ENCODE data around the gene CCL7. TPM values are rescaled to one million over a fixed set of nuclear protein-coding genes. Genes with fewer than 3 reads are reported as not detected.

CCL7 gene
- total RNA-seq = not detected in 2 replicates
- 0.69 and 1.2 TPM in 2 replicates for polyA plus RNA-seq

DNA sequence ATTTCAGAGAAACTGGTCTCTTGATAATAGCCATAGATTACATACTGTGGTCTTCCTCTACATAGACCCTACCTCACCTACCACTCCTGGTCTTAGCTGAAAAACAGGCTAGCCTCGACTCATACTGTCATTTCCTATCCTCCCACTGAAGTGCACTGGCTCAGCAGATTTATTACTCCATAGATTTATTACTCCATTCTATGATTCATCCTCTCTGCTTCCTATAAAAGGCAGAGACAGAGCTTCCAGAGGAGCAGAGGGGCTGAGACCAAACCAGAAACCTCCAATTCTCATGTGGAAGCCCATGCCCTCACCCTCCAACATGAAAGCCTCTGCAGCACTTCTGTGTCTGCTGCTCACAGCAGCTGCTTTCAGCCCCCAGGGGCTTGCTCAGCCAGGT is at the start of gene CCL7:
Gene CCL7 (plus strand): TSS at position 253 of the 400 bp plus-strand sequence. CDS start 70 bp downstream, at position 323.
- 45% methylated on average over 1 of the region's 1 CpG for WGBS (ENCODE audit: low lambda C conversion rate, missing lambda C conversion rate)

DNA sequence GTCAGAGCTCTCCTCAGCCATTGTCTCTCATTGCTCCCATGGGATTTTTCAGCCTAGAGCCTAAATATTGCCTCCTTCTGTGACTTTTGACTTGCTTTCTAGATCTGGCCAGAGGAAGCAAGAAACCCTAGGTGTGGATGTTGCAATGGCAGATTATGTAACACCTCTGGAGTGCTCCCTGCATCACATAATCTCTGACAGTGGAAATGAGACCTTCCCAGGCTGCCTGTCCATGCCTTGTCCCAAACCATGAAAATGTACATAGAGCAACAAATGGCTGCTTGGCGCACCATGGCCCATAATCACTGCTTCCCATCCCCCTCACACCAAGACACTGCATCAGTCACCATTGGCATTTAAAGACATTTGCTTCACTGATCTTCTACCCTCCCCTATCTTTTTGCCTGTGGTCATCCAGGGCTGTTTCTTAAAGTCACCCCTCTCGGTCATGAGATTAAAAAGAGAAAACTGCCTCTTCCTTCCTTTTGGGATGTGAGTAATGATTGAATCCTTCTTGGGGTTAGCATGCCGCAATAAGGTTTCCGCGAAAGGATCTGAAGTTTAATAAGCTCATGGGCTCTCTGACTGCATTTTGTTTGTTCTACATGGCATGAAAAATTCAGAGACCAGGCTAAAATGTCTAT is 49.1 kb upstream of the CCL7 start:
- Histone ChIP-seq H3K9me2 (replicated peaks; ENCODE audit: insufficient read depth) (no peaks in the 10 kb centered on the region), H3K4me1 (ENCODE audit: insufficient read depth) (no peaks in the 10 kb centered on the region), H3K27me3 (peaks cover 3% of the 10 kb centered on the region), H3K4me3 (no peak overlapping the region), H3K36me3 (replicated peaks; ENCODE audit: insufficient read depth, low read depth) (no peaks in the 10 kb centered on the region), H4K20me1 (ENCODE audit: insufficient read depth, poor library complexity, severe bottlenecking) (no peaks in the 10 kb centered on the region), H2AFZ (no peak overlapping the region), H3K9me3 (ENCODE audit: low read depth) (no peaks in the 10 kb centered on the region), H3K27ac (no peak overlapping the region), H3K79me2 (no peaks in the 10 kb centered on the region), H3K4me2 (no peak overlapping the region)
- TF ChIP-seq, protein P1, sequence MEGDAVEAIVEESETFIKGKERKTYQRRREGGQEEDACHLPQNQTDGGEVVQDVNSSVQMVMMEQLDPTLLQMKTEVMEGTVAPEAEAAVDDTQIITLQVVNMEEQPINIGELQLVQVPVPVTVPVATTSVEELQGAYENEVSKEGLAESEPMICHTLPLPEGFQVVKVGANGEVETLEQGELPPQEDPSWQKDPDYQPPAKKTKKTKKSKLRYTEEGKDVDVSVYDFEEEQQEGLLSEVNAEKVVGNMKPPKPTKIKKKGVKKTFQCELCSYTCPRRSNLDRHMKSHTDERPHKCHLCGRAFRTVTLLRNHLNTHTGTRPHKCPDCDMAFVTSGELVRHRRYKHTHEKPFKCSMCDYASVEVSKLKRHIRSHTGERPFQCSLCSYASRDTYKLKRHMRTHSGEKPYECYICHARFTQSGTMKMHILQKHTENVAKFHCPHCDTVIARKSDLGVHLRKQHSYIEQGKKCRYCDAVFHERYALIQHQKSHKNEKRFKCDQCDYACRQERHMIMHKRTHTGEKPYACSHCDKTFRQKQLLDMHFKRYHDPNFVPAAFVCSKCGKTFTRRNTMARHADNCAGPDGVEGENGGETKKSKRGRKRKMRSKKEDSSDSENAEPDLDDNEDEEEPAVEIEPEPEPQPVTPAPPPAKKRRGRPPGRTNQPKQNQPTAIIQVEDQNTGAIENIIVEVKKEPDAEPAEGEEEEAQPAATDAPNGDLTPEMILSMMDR (IDR thresholded peaks at IDR 0.05; ENCODE audit: poor library complexity) = no peak
- TF ChIP-seq EZH2phosphoT487 (IDR thresholded peaks at IDR 0.05; ENCODE audit: low read depth, severe bottlenecking, unreplicated experiment) (no peak), EZH2 (IDR thresholded peaks at IDR 0.05; ENCODE audit: borderline replicate concordance) (no peak)
- no peak for DNase-seq (ENCODE audit: low spot score)
- 91% methylated on average over 5 of the region's 5 CpGs for WGBS (ENCODE audit: low lambda C conversion rate, missing lambda C conversion rate)

More for the DNA sequence above, at the start of gene CCL7:
- H3K4me2 ChIP-seq = no peak within 1 kb of the TSS
- no peaks in the 10 kb centered on the region for H3K79me2 ChIP-seq
- no peaks in the 10 kb centered on the region for H3K4me1 ChIP-seq (ENCODE audit: insufficient read depth)
- no peak within 1 kb of the TSS for H3K4me3 ChIP-seq
- H3K9me3 ChIP-seq (ENCODE audit: low read depth) = no peaks in the 10 kb centered on the region
- no peaks in the 10 kb centered on the region for H3K27me3 ChIP-seq
- no peak within 1 kb of the TSS for H2AFZ ChIP-seq
- no peak for TF ChIP-seq EZH2 (IDR thresholded peaks at IDR 0.05; ENCODE audit: borderline replicate concordance)
- TF ChIP-seq, protein P1 (IDR thresholded peaks at IDR 0.05; ENCODE audit: poor library complexity) = no peak
- no peaks in the 10 kb centered on the region for H4K20me1 ChIP-seq (ENCODE audit: insufficient read depth, poor library complexity, severe bottlenecking)
- no peaks in the 10 kb centered on the region for H3K36me3 ChIP-seq (replicated peaks; ENCODE audit: insufficient read depth, low read depth)
- no peaks in the 10 kb centered on the region for H3K9me2 ChIP-seq (replicated peaks; ENCODE audit: insufficient read depth)
- H3K27ac ChIP-seq = no peak within 1 kb of the TSS
- DNase-seq (ENCODE audit: low spot score) = no peak

DNA sequence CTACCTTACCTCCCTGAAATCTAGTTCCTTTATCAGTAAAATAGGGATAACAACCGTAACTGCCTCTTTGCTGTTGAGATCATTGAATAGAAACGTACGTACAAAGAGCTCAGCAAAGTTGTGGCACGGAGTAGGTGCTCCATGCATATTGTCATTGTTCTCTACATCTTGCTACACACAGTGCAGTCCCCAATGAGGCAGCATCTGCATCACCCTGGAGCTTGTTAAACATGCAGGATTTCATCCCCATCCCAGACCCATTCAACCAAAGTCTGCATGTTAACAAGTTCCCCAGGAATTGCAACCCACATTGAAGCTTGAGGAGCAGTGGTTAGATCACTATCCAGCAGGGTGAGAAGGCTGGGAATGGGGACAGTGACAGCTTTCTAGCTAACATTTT is 48.6 kb upstream of the CCL7 start:
- Histone ChIP-seq H4K20me1 (ENCODE audit: insufficient read depth, poor library complexity, severe bottlenecking) (no peaks in the 10 kb centered on the region), H3K4me3 (no peak overlapping the region), H3K9me2 (replicated peaks; ENCODE audit: insufficient read depth) (no peaks in the 10 kb centered on the region), H3K4me1 (ENCODE audit: insufficient read depth) (no peaks in the 10 kb centered on the region), H3K9me3 (ENCODE audit: low read depth) (no peaks in the 10 kb centered on the region), H3K27ac (no peak overlapping the region), H3K79me2 (no peaks in the 10 kb centered on the region), H3K27me3 (peaks cover 3% of the 10 kb centered on the region), H3K4me2 (no peak overlapping the region), H3K36me3 (replicated peaks; ENCODE audit: insufficient read depth, low read depth) (no peaks in the 10 kb centered on the region), H2AFZ (no peak overlapping the region)
- TF ChIP-seq EZH2phosphoT487 (IDR thresholded peaks at IDR 0.05; ENCODE audit: low read depth, severe bottlenecking, unreplicated experiment) (no peak), EZH2 (IDR thresholded peaks at IDR 0.05; ENCODE audit: borderline replicate concordance) (no peak)
- TF ChIP-seq, protein P1 (IDR thresholded peaks at IDR 0.05; ENCODE audit: poor library complexity) = no peak
- DNase-seq (ENCODE audit: low spot score) = no peak
- WGBS (ENCODE audit: low lambda C conversion rate, missing lambda C conversion rate) = 77% methylated on average over 4 of the region's 4 CpGs

Data from hepatocyte (in vitro differentiated cells).